ENCODE measurements around the gene KCNQ5.

- TF ChIP-seq CTCF (IDR thresholded peaks at IDR 0.05; ENCODE audit: low read depth, low read length) (no peak), EZH2phosphoT487 (IDR thresholded peaks at IDR 0.05; ENCODE audit: low read depth) (no peak)
Observed at GRCh38 chr6:73088138-73088813, 466.4 kb downstream of the KCNQ5 start.
